ENCODE results near the gene RPS2.
"Not testable (repeated sequence)": the region's sequence is repeated elsewhere in the genome, so short reads cannot be mapped to it uniquely, and the experiment has no call there.

The RPS2 gene

GRCh38 chr16:1958715-1959268 lies 5.8 kb downstream of the RPS2 start:
- ATAC-seq = no peak
- TF ChIP-seq ZFP30 (CRISPR knock-in tag; IDR thresholded peaks at IDR 0.05) = no peak
- TF ChIP-seq ZC3H10 (CRISPR knock-in tag; IDR thresholded peaks at IDR 0.05) = no peak

GRCh38 chr16:1958143-1958491 lies 6.5 kb downstream of the RPS2 start:
- ATAC-seq = not testable (repeated sequence)

GRCh38 chr16:1957434-1958142 lies 7.0 kb downstream of the RPS2 start:
- ATAC-seq = not testable (repeated sequence)

- TF ChIP-seq, protein P1, sequence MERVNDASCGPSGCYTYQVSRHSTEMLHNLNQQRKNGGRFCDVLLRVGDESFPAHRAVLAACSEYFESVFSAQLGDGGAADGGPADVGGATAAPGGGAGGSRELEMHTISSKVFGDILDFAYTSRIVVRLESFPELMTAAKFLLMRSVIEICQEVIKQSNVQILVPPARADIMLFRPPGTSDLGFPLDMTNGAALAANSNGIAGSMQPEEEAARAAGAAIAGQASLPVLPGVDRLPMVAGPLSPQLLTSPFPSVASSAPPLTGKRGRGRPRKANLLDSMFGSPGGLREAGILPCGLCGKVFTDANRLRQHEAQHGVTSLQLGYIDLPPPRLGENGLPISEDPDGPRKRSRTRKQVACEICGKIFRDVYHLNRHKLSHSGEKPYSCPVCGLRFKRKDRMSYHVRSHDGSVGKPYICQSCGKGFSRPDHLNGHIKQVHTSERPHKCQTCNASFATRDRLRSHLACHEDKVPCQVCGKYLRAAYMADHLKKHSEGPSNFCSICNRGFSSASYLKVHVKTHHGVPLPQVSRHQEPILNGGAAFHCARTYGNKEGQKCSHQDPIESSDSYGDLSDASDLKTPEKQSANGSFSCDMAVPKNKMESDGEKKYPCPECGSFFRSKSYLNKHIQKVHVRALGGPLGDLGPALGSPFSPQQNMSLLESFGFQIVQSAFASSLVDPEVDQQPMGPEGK (CRISPR knock-in tag; IDR thresholded peaks at IDR 0.05; ENCODE audit: borderline replicate concordance) = no peak
- TF ChIP-seq POU6F1 (CRISPR knock-in tag; IDR thresholded peaks at IDR 0.05; ENCODE audit: borderline replicate concordance, low read depth) (no peak), ZNF8 (CRISPR knock-in tag; IDR thresholded peaks at IDR 0.05) (no peak)
- TF ChIP-seq, protein P2, sequence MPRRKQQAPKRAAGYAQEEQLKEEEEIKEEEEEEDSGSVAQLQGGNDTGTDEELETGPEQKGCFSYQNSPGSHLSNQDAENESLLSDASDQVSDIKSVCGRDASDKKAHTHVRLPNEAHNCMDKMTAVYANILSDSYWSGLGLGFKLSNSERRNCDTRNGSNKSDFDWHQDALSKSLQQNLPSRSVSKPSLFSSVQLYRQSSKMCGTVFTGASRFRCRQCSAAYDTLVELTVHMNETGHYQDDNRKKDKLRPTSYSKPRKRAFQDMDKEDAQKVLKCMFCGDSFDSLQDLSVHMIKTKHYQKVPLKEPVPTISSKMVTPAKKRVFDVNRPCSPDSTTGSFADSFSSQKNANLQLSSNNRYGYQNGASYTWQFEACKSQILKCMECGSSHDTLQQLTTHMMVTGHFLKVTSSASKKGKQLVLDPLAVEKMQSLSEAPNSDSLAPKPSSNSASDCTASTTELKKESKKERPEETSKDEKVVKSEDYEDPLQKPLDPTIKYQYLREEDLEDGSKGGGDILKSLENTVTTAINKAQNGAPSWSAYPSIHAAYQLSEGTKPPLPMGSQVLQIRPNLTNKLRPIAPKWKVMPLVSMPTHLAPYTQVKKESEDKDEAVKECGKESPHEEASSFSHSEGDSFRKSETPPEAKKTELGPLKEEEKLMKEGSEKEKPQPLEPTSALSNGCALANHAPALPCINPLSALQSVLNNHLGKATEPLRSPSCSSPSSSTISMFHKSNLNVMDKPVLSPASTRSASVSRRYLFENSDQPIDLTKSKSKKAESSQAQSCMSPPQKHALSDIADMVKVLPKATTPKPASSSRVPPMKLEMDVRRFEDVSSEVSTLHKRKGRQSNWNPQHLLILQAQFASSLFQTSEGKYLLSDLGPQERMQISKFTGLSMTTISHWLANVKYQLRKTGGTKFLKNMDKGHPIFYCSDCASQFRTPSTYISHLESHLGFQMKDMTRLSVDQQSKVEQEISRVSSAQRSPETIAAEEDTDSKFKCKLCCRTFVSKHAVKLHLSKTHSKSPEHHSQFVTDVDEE (CRISPR knock-in tag; IDR thresholded peaks at IDR 0.05) = no peak
- TF ChIP-seq, protein P3, sequence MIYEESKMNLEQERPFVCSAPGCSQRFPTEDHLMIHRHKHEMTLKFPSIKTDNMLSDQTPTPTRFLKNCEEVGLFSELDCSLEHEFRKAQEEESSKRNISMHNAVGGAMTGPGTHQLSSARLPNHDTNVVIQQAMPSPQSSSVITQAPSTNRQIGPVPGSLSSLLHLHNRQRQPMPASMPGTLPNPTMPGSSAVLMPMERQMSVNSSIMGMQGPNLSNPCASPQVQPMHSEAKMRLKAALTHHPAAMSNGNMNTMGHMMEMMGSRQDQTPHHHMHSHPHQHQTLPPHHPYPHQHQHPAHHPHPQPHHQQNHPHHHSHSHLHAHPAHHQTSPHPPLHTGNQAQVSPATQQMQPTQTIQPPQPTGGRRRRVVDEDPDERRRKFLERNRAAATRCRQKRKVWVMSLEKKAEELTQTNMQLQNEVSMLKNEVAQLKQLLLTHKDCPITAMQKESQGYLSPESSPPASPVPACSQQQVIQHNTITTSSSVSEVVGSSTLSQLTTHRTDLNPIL (CRISPR knock-in tag; IDR thresholded peaks at IDR 0.05; ENCODE audit: low read depth) = no peak
- ATAC-seq = no peak
Observed at GRCh38 chr16:1953734-1954133, 10.9 kb downstream of the RPS2 start.

GRCh38 chr16:1950559-1950958 lies 14.1 kb downstream of the RPS2 start:
- ATAC-seq = no peak
- TF ChIP-seq ARNTL (CRISPR knock-in tag; IDR thresholded peaks at IDR 0.05; ENCODE audit: borderline replicate concordance, low read depth) (no peak), ZNF8 (CRISPR knock-in tag; IDR thresholded peaks at IDR 0.05) (no peak), BACH2 (CRISPR knock-in tag; IDR thresholded peaks at IDR 0.05; ENCODE audit: borderline replicate concordance) (no peak), CSDC2 (CRISPR knock-in tag; IDR thresholded peaks at IDR 0.05) (no peak), ZNF565 (CRISPR knock-in tag; conservative IDR thresholded peaks at IDR 0.05; ENCODE audit: low read depth) (no peak), ZNF70 (CRISPR knock-in tag; IDR thresholded peaks at IDR 0.05) (no peak)
- TF ChIP-seq, protein P2 (CRISPR knock-in tag; IDR thresholded peaks at IDR 0.05) = no peak

Measured in SK-N-SH treated with all-trans-retinoic acid at 6 μM for 48 hours (cell line).